ENCODE measurements around the gene LEO1. TPM values are rescaled to one million over a fixed set of nuclear protein-coding genes. Genes with fewer than 3 reads are reported as not detected.

LEO1 gene
- total RNA-seq, 1 donor from 2014 or later: 8.5 TPM

DNA sequence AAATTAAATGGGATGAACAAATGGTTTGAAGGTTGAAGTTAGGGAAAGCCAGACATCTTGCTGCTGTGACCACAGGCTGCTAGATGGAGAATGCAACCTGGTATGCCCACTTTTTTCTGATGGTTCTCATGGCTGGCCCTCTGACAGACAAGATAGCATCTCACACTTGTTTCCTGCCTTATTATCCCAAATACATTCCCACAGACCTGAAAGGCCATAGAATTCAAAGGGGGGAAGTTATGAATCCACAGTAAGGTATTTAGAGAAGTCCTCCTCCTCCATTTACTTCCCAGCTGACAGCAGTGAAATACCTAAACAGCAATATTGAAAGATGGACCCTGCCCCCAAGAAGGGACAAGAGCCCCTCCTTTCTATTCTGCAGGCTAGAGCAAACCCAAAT lies 32.4 kb downstream of the LEO1 start:
- intact Hi-C loops (cut with DNase I): no loop called here
- no peak for ATAC-seq
- no peak for DNase-seq (ENCODE audit: missing footprints)

DNA sequence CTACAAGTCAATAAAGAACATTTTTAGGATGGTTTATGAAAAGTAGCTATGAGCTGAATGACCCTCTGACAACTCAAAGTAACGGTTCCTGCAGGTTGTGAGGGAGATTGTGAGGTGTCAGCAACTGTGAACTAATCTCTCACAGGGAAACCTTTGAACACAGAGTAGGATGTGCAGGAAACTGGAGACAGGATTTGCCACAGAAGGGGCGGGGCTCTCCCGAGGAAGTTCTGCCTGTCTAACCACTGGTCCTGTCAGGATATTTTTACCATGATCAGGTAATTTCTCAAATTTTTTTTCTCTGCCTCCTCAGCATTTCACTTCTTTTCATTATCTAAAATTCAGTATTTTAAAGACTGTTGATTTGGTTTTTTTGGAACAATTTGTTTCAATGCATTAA lies 33.3 kb downstream of the LEO1 start:
- intact Hi-C loops (cut with DNase I): no loop called here
- DNase-seq (ENCODE audit: missing footprints): no peak
- no peak for ATAC-seq

DNA sequence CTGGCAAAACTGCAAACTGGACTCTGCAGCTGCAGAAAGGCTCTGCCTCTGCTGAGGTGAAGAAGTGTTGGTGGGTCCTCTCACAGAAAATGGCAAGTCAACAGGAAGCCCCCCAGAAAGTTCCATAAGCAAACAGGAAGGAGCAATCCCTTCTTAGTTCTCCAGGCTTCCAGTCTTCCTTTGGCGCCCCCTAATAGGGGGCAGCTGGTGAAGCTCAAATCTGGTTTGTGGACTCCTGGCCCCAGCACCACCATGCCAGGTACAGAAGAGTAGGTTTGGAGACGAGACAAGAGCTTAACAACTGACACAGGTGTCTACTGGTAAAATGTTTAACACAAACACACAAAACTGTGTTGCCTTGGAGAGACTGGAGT lies 35.5 kb downstream of the LEO1 start:
- no peak for ATAC-seq
- intact Hi-C loops (cut with DNase I): no loop called here
- DNase-seq (ENCODE audit: missing footprints): no peak

DNA sequence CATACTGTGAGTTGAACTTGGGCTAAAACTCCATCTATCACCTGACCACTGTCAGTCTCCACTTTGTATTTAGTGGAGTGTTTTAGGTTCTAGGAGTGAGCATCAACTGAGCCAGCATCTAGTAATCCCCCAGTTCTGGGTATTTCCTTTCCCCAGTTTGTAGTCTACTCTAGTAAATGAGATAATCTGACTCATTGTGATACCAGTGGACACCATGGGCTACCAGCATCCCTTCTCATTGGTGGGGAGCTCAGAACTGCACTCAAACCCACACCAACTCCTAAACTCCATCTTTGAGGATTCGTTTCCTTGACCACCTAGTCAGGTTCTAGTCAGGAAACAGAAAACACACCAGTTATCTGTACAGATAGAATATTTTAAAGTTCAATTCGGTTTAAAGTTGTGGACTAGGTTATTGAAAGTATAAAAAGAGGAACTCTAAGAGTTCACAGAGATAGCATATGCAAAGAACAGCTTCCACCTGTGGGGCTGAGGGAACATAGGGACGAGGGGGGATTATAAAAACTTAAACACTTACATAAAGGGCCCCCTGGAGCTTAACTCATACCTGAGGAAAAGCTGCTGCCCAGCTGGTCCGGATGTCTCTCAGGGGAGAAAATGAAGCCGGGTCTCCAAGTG lies 36.0 kb downstream of the LEO1 start:
- ATAC-seq (no peak), DNase-seq (ENCODE audit: missing footprints) (no peak)
- intact Hi-C loops (cut with DNase I): no loop called here

DNA sequence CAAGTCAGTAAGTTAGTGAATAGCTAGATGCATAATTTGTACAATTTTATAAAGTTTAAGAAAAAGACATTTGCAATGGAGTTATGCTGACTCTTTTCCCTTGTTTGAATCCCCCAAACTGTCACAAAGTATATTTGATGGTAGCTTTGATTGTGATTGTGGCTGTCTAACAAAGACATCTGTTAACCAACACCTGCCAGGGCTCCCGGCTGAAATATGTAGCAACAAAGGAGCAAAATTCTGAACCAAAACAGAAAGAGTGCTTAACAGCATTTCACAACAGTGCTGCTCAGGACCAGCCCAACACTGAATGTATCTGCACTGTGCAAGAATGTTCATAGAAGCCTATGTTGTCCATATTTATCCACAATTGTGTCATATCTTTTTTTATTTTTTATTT lies 39.4 kb downstream of the LEO1 start:
- DNase-seq (ENCODE audit: missing footprints) (no peak), ATAC-seq (no peak)
- intact Hi-C loops (cut with DNase I): no loop called here

DNA sequence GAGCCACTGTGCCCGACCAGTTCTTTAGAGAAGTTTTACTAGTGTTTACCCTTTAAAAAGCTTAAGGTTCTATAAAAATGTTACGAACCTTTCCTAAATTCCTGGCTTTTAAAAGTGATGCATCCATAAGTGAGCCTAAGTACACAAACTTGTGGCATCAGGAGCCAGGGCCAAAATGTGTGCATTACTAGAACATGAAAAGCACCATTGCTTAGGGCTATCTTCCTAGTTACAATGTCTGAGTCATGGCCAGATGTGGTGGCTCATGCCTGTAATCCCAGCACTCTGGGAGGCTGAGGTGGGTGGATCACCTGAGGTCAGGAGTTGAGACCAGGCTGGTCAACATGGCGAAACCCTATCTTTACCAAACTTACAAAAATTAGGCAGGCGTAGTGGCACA lies 39.9 kb downstream of the LEO1 start:
- DNase-seq (ENCODE audit: missing footprints) (no peak), ATAC-seq (no peak)
- intact Hi-C loops (cut with DNase I): no loop called here

DNA sequence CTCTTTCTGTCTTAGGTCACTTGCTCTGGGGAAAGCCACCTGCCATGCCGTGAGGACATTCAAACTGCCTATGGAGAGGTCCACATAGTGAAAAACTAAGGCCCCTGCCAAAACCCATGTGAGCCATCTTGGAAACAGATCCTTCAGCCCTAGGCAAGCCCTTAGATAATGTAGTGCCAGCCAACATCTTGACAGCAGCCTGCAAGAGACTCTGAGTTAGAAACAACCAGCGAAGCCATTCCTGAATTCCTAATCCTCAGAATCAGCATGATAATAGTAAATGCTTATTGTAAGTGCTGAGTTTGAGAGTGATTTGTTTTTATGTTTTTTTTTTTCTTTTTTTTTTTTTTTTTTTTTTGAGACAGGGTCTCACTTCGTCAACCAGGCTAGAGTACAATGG lies 40.6 kb downstream of the LEO1 start:
- intact Hi-C loops (cut with DNase I): no loop called here
- no peak for ATAC-seq
- no peak for DNase-seq (ENCODE audit: missing footprints)

DNA sequence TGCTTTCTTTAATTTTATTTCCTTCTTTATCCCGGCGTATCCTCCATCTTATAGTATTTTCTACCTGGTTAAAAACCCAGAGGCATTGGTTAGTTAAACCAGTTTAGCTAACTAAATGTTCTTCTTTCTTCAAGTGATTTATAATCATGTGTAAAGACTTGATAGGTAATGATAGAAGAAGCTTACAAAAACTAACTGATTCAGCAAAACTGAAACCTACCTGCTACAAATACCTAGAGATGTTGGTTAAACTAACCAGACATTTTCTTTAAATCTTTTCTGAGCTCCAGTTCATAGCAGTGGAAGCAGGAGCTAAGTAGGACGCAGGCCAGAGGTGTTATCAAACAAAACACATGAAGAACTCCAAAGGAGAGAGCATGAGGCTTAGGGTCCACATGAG lies 44.8 kb downstream of the LEO1 start:
- DNase-seq (ENCODE audit: missing footprints): no peak
- intact Hi-C loops (cut with DNase I): no loop called here
- ATAC-seq: no peak

DNA sequence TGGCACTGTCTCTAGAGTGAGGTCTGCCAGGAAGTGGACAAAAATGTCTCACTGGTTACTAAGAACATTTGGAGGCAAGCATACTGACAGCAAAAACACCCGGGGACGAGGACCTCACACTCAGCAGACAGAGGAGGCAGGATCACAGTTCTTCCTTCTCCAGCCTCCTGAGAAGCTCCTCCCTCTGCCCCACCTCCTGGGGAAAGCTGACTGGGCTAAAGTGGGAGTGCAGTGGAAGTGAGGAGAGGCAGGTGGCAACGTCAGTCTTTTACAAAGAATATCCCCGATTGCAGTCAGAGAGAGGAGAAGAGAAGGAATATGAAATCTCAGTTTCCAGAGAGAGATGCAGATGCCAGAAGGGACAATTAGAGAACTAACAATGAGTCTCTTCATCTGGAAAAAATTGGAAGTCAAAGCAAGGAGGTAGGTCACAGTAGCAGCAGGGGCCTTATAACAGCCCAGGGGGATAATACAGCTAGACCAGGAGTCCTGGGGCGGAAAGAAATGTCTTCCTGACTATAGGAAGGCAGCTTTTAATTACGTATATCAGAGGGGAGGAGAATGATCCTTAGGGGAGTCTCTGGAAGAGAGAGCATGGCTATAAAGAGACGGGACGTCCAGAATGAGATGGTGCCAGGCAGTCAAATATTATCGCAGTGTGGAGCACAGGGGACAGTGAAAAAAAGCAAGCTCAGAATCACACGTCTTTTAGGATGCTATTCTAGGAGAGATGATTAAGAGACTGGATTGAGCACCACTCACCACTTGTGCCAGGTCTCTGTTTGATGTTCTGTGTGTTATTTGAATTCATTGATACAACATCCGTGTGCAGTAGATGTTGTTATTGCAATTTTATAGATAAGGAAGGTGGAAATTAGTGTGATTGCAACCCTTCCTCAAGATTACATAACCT lies 47.2 kb downstream of the LEO1 start:
- peak; percentile 88 for ATAC-seq
- DNase-seq (ENCODE audit: missing footprints): no peak
- intact Hi-C loops (cut with DNase I): no loop called here

DNA sequence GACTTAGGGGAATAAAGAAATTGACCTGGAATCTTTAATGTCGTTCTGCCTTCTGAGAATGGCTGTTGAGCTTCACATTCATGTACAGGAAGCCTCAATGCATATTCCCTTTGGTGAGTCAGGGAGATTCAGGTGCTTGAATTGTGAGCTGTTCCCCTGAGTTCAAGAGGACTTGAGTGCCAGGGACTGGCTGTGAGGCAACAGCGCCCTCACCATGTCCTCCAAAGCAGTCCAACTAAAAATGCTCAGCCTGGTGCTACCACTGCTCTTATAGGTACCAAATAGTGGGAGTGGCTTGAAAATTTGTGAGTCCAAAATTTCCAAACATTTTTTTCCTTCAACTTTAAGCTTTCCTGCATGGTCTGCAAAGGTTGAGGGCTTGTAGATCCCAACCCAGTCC lies 54.1 kb downstream of the LEO1 start:
- ATAC-seq (no peak), DNase-seq (ENCODE audit: missing footprints) (no peak)
- intact Hi-C loops (cut with DNase I): no loop called here

DNA sequence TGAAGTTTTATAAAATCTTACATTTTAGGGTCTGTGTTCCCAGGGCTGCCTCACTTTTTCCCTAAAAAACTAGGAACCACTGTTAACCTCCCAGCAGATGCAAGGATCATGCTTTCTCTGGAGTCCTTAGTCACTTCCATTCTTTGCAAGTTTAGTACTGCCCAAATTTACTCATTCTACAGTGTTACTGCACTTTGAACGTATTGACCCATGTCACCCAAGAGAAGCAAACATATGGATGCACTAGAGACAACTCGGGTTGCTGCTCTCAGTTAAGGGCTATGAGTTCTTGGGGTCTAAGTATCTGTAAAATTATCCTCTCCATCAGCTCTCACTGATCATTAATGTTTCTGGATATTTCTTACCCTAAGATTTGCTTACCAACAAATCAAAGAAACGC lies 59.0 kb downstream of the LEO1 start:
- no peak for ATAC-seq
- no peak for DNase-seq (ENCODE audit: missing footprints)
- intact Hi-C loops (cut with DNase I): no loop called here

DNA sequence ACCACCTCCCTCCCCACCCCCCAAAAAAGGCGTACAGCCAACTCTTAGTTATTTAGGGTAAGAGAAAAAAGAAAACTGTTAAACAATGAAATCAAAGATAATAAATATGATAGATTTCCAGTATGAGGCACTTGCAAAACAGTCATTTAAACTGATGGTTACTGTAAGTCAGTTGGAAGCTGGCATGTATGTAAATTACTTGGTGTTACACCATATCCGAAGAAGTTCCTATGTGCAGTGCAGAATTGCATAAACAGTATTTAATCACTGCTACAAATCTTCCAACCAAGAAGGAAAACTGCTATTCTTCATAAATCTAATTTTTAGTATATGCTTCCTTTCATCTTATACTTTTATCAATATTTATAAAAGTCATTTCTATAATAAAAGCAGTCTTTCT lies 62.0 kb downstream of the LEO1 start:
- intact Hi-C loops (cut with DNase I): no loop called here
- DNase-seq (ENCODE audit: missing footprints) (no peak), ATAC-seq (no peak)

DNA sequence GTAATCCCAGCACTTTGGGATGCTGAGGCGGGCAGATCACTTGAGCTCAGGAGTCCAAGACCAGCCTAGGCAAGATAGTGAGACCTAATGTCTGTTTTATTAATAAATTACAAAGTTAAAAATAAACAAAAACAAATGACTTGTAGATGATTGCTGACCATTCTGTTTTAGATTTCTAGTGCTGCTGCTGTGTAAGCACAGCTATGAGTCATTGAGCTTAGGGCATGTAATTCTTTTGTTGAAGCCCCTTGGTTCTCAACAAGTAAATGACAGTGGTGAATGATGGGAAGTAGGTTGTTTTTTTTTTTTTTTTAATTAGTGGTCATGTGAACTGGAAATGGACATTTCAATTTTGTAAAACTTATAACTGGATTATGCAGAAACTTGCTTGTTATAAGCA lies 63.3 kb downstream of the LEO1 start:
- intact Hi-C loops (cut with DNase I): no loop called here
- no peak for ATAC-seq
- no peak for DNase-seq (ENCODE audit: missing footprints)

DNA sequence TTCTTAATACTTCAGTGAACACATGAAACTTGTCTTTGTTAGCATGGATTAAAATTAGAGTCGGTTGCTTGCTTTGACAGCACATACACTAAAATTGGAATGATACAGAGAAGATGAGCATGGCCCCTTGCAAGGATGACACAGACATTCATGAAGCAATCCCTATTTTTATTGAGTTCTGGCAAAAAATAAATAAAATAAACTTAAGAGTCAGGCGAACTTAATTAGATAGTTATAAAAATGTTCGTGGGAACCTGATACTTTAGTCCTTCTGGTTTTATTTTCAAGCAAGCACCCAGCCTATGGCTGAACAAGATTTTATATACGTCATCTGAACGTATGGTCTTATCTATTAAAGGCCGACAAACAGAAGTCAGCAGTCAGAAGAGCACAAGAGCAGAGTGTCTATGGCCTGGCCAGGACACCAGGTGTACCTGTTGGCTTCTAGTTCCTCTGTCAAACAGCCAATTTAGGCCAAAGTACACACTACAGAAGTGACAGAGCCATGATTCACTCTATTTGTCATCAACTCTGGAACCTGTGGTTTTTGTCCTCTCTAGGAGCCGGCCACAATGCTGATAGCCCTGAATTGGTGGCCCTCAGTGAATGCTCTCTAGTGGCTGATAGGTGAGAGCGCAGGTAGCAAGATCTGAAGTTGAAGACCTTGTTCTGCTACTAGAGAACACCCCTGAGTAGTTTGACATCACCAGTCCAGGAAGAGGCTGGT lies 64.3 kb downstream of the LEO1 start:
- DNase-seq (ENCODE audit: missing footprints) (no peak), ATAC-seq (no peak)
- intact Hi-C loops (cut with DNase I): no loop called here

DNA sequence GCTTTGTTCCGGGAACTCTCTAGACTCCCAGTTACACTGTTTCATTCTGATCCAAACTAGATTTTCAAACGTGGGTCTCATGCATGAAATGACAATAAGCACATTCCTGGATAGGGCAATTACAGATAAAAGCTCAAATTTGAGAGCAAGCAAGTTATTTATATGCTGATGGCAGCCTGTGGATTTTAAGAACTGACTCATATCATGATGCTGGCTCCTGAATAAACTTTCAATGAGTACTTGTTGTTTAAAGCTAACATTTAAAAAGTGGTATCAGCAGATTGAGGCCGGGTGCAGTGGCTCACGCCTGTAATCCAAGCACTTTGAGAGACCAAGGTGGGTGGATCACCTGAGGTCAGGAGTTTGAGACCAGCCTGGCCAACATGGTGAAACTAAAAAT lies 66.6 kb downstream of the LEO1 start:
- DNase-seq (ENCODE audit: missing footprints) (no peak), ATAC-seq (no peak)
- intact Hi-C loops (cut with DNase I): no loop called here

DNA sequence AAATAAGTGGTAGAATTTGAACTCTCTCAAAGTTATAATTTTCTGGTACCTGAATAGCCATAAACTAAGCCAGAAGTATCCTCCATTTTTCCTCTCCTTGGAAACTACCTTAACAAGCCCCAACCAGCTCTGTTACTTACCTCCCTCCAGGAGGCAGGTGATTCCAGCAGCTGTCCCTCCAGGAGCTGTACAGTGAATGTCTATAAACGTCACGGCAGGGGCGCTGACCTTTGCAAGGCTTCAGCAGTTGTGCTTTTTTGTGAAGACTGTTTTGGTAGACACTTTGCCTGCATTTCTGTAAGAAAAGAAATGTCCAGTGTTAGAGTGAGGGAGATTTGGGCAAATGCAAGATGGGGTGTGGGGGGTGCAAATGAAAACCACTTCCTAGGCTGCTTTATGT lies 67.2 kb downstream of the LEO1 start:
- no peak for DNase-seq (ENCODE audit: missing footprints)
- ATAC-seq: no peak
- intact Hi-C loops (cut with DNase I): no loop called here

DNA sequence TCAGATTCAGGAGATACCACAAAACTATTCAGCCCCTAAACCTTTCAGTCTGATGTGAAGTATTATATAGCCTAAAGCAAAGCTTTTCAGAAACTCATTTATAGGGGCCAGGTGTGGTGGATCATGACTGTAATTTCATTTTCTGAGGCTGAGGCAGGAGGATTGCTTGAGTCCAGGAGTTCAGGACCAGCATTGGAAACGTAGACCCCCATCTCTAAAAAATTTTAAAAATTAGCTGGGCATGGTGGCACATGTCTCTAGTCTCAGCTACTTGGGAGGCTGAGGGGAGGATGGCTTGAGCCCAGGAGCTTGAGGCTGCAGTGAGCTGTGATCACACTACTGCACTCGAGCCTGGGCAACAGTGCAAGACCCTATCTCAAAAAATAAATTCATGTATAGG lies 82.1 kb downstream of the LEO1 start:
- intact Hi-C loops (cut with DNase I): loop anchor here (10.0 kb wide), 1 partner anchor 245 kb away; no protein-coding TSS in a partner anchor
- no peak for DNase-seq (ENCODE audit: missing footprints)
- ATAC-seq: no peak

DNA sequence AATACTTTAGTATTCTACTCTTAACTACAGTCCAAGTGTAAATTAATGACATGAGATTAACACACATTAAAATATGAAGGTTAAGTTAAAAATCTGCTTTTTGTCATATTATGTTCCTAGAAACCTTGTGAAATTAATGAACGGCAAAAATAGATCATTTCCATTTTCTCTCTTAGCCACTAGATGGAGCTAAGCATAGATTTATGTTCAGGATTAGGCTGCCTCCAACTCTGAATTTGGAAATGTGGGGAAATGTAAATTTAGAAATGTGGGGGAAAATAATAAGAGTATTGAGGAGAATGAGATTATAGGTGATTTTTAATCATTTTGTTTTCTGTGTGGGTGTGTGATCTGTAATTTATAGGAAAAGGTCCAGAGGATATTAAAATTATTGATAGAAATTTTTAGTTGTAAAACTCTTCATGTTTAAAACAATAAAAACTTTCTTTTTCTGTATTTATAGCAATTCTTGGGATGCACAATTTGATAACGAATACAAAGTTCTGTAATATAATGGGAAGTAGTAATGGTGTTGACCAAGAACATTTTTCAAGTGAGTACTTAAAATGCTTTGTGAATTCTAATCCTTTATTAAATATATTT lies 82.9 kb downstream of the LEO1 start:
- DNase-seq (ENCODE audit: missing footprints): no peak
- ATAC-seq: no peak
- intact Hi-C loops (cut with DNase I): loop anchor here (10.0 kb wide), 1 partner anchor 246 kb away; no protein-coding TSS in a partner anchor
